ENCODE results near the gene NINL.

The NINL gene

DNA sequence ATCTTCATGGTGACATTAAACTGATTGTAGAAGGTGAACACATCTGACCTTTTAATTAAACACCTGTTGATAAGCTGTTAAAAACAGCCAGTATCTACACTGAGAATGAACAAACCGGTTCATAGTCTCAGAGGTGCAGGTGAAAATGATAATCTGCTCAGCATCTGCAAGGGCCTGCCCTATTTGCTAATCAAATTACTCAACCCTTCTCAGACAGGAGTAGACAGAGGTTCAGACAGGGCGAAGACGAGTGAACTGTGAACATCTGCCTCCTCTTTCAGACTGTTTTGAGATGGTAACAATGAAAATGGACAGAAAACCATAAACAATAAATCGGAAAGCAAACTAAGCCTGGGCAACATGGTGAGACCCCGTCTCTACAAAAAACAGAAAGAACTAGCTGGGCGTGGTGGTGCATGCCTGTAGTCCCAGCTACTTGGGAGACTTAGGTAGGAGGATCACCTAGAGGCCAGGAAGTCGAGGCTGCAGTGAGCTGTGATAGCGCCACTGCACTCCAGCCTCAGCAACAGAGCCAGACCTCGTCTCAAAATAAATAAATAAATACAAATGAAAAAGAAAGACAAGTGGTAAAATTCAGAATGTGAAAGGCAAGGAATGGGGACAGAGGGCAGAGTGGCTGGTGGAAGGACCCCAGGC is 55.9 kb downstream of the NINL start:
- no peak overlapping the region for H3K4me3 ChIP-seq
- TF ChIP-seq, protein P1, sequence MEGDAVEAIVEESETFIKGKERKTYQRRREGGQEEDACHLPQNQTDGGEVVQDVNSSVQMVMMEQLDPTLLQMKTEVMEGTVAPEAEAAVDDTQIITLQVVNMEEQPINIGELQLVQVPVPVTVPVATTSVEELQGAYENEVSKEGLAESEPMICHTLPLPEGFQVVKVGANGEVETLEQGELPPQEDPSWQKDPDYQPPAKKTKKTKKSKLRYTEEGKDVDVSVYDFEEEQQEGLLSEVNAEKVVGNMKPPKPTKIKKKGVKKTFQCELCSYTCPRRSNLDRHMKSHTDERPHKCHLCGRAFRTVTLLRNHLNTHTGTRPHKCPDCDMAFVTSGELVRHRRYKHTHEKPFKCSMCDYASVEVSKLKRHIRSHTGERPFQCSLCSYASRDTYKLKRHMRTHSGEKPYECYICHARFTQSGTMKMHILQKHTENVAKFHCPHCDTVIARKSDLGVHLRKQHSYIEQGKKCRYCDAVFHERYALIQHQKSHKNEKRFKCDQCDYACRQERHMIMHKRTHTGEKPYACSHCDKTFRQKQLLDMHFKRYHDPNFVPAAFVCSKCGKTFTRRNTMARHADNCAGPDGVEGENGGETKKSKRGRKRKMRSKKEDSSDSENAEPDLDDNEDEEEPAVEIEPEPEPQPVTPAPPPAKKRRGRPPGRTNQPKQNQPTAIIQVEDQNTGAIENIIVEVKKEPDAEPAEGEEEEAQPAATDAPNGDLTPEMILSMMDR (IDR thresholded peaks at IDR 0.05): no peak
- H3K27ac ChIP-seq: no peak overlapping the region

DNA sequence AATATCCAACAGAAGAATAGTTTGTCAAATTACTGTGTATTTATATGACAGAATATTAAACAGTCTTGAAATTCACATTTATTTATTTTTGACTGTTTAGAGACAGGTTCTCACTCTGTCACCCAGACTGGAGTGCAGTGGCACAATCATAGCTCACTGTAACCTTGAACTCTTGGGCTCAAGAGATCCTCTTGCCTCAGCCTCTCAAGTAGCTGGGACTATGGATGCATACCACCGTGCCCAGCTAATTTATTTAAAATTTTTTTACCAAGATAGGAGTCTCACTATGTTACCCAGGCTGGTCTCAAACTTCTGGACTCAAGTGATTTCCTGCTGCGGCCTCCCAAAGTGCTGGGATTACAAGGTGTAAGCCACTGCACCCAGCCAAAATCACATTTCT is 57.4 kb downstream of the NINL start:
- DNase-seq (ENCODE audit: low spot score): no peak
- no peak overlapping the region for H3K4me3 ChIP-seq
- TF ChIP-seq, protein P1 (IDR thresholded peaks at IDR 0.05): no peak
- H3K27ac ChIP-seq: no peak overlapping the region

More for the DNA sequence above, 55.9 kb downstream of the NINL start:
- DNase-seq (ENCODE audit: low spot score): no peak

DNA sequence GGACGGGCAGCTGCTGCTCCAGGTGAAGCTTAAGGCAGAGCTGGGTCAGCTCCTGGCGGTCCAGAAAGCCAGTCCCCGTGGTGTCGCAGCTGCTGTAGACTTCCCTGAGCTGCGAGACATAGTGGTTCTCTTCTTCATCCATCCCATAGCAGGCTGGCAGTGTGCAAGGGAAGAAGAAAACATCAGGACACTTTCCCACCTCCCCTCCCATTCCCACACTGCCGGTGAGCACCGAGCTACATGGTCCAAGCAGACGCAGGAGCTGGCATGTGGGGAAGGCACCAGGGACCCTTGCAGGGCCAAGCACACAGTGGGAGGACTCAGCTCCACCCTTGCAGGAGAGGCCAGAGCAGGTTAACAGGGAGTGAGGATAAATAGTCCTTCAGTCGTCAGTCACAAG is 58.9 kb downstream of the NINL start:
- TF ChIP-seq, protein P1 (IDR thresholded peaks at IDR 0.05): no peak
- no peak overlapping the region for H3K4me3 ChIP-seq
- H3K27ac ChIP-seq: peak overlapping the region; percentile 5 to 69
- no peak for DNase-seq (ENCODE audit: low spot score)

DNA sequence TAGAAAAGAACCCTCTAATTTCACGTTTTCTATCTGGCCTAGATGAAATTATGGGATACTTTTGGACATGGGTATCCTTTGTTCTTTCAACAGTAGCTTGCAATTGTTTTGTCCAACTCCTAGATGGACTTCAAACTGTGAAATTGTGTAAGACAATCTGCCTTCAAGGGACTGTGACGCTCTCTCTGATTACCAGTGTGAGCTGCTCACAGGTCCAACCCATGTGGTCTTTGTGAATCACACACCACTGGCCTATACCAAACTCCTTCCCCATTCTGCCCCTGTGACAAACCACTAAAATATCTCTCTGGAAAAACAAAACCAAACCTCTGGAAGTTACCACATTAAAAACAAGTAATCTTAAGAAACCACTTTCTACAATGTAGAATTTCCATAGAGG is 59.5 kb downstream of the NINL start:
- TF ChIP-seq, protein P1 (IDR thresholded peaks at IDR 0.05): no peak
- no peak for DNase-seq (ENCODE audit: low spot score)
- H3K27ac ChIP-seq: peak overlapping the region; percentile 19 to 62
- no peak overlapping the region for H3K4me3 ChIP-seq

DNA sequence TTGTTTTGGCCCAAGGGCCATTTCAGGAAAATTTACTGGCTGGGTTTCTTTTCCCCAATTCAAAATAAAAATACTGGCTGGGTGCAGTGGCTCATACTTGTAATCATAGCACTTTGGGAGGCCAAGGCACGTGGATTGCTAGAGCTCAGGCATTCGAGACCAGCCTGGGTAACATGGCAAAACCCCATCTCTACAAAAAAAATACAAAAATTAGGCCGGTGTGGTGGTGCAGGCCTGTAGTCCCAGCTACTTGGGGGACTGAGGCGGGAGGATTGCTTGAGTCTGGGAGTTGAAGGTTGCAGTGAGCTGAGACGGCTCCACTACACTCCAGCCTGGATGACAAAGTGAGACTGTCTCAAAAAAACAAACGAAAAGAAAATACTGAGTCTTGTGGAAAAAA is 60.0 kb downstream of the NINL start:
- TF ChIP-seq, protein P1 (IDR thresholded peaks at IDR 0.05): no peak
- H3K27ac ChIP-seq: peak overlapping the region; percentile 19 to 62

DNA sequence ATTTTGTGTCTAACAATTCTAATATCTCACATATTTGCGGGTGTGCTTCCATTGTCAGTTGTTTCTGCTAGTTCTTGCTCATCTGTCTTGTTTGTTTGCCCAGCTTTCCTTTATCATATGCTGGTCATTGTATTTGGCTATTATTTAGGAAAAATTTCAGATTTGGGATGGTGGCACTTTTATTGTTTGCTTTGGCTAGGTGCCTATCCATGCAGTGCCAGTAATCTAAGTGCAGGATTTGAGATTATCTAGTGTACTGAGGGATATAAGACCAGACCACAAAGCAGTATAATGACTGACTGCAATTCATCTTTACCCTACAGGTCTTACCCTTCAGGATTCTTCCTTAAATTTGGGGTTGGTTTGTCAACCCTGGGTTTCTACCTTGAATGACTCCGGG is 63.9 kb downstream of the NINL start:
- H3K4me3 ChIP-seq: no peak overlapping the region
- TF ChIP-seq, protein P1 (IDR thresholded peaks at IDR 0.05): no peak
- DNase-seq (ENCODE audit: low spot score): no peak
- H3K27ac ChIP-seq: no peak overlapping the region

More for the DNA sequence above, 60.0 kb downstream of the NINL start:
- no peak overlapping the region for H3K4me3 ChIP-seq
- DNase-seq (ENCODE audit: low spot score): no peak

DNA sequence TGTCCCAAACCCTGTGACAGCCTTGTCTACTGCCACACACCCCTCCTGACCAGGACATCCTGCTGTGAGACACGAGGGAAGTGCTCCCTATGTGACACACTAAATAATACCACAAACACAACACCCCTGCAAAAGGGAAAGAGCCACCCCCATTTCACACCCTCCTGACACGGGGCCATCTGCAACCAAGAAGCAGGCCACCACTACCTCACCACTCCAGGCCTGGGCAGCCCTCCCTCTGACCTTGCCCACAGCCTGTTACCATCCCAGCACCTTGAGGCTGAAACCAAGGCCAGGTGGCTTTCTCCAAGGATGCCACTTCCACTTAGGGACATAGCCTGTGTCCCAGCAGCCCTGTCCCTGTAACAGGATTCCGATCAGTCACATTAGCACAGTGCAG is 68.2 kb downstream of the NINL start:
- TF ChIP-seq, protein P1 (IDR thresholded peaks at IDR 0.05): no peak
- no peak overlapping the region for H3K27ac ChIP-seq
- no peak overlapping the region for H3K4me3 ChIP-seq
- DNase-seq (ENCODE audit: low spot score): no peak

Data from coronary artery (tissue), 2 donors.